T-helper 9 cell (primary cell): ENCODE measurements around the gene EFHB.
A peak's percentile ranks its signal among the peaks of the same experiment; 100 is the strongest.
"Not testable (repeated sequence)": the region's sequence is repeated elsewhere in the genome, so short reads cannot be mapped to it uniquely, and the experiment has no call there.

Source experiments
- DNase-seq: peaks from one replicate; pipeline ENCODE4 v3.0.0-alpha.2; 2020
- total RNA-seq, 2 donors: gene quantifications; one replicate each; lab custom pipeline; 2026; lab: John Stamatoyannopoulos, UW

Gene EFHB, protein sequence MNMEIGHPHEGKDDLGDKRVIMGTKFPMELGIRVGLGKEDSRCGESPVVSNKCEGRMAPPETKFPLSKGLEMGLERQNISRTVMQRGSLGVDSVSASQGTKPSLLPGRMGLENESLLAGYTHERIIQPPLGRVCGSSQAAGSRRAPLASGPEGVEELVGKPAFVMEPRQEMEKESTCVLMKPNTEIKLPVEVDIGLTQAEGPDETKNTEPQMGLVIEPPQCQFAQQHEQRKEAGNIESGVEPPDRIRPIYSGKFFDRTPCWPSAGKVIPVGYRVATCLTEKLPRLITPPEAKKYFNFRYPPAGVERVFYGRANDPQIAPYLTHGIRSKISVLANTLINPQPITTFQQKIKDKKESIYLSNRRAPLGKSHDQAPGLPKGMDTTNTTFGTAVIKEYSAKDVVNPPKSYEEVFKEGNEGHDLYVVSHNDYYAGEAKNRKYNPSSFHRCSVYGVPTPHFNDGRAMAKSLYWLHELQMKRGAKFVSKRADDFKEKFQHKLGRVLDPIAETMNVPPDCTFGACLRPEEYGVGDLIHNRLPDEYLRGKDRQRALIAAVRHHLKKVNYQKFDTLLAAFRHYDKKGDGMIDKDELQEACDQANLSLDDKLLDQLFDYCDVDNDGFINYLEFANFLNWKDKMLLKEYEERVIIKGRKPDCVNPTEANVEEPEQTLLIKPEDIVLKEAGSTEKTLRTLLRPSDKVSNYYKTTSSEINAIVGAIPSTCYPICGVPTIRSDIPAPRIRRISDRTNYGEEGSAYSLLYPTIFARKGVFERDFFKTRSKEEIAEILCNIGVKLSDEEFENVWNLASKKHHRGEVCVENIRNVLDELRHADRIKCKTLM
- total RNA-seq = 0.24 to 0.35 reads per million in 2 donors

DNA sequence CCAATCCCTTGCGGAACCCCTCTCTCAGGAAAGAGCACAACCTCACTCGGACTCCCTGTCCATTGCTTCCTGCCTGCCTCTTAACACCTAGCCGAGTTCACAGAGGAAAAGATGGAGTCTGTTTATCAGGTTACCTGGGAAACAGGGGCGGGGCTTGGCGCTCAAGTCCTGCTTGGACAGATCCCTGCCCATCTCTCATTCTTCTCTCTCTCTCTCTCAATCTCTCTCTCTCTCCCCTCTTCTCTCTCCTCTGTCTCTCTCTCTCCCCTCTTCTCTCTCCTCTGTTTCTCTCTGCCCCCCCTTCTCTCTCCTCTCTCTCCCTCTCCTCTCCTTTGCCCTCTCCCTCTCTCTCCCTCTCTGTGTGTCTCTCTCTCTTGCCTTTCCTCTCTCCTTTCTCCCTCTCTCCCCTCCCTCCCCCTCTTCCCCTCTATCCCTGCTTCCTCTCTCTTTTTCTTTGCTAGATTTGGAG, at the start of gene EFHB:
Gene EFHB, minus strand, starts transcription at position 120 of the 469 bp plus-strand sequence. CDS start 199 bp downstream, outside the sequence.
- no peak for DNase-seq

DNA sequence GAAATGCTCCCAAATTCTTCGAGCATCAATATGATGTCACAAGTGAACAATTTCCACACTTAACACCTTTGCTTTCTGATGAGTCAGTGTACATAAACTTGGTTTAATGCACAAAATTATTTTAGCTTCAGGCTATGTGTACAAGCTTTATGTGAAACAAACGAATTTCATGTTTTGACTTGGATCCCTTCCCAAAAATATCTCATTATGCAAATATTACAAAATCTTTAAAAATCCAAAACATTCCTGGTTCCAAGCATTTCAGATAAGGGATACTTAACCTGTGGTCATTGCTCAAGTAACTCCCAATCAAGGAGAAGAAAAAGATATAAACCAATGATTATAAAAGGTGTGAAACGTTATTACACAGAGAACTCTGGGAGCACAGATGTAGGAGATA, 38.0 kb upstream of the EFHB start:
- no peak for DNase-seq

DNA sequence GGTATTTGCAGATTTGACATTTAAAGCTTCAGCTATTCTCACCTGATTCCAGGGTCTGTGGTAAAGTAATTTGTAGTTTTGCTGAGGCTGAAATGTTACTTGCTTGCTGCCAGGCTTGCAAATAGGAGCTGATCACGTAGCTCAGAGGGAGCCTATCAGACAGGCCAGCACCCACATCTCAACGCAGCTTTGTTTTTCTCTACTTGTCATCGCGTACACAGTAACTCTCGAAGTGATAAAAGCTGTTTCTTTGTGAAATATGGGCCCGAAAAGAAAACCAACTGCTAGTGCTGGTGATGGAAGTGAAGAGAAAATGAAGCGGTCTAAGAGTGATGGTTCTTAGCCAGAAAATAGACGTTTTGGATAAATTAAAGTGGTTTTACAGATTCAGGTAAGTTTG, 36.3 kb upstream of the EFHB start:
- DNase-seq = no peak

DNA sequence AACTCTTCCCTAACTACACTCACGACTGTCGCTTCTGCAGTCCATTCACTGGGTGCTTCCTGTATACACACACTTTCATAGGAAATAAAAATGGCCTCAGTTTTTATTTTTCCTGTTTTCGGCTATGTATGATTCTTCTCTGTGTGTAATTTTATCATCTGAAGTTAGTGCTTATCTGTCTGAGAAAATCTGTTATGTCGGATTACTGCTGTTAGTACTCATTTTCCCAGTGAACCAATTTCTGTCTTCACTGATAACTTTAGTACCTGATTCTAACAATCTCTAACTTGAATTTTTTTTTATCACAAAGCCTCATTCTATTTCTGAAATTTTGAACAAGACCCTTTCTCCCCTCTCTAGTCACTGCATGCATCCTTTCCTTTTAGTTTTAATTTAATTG, 33.8 kb upstream of the EFHB start:
- no peak for DNase-seq

DNA sequence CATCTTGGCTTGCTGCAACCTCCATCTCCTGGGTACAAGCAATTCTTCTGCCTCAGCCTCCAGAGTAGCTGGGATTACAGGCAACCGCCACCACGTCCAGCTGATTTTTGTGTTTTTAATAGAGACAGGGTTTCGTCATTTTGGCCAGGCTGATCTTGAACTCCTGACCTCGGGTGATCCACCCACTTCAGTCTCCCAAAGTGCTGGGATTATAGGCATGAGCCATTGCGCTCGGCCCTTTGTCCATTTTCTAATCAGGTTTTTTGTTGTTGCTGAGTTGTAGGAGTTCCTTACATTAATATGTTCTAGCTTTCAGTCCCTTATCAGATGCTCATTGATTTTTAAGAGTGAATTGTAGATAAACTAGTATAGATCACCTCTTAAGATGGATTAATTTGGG, 33.2 kb upstream of the EFHB start:
- DNase-seq = no peak

DNA sequence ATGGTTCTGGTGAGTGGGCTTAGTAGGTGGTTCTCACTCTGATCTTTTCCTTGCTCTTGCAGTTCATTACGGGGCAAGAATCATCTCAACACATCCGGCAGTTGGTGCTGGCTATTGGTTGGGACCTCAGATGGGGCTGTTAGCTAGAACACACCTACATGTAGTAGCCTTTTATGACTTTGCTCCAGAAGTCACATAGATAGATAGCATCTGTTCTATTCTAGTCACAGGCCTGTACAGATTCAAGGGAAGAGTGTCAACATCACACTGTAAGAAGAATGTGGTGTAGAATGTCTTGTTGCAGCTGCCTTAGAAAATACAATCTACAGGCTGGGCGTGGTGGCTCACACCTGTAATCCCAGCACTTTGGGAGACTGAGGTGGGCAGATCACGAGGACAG, 27.9 kb upstream of the EFHB start:
- DNase-seq = no peak

DNA sequence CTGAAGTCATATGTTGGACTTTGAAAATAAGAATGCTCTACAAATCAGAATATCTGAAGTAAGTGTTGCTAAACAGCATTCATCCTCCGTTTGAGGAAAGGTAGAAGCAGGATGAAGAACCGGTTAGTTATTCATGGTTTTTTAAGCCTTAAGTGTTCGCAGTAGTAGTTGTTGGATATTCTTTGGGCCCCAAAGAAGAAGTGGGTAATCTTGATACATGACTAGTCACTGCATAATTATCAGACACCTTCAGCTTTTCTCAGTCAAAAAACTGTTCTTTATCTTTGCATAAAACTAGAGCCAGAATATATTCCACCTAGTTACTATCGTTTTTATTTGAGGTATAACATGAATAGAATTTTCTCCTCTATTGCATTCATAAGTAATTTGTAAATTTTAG, 26.7 kb upstream of the EFHB start:
- no peak for DNase-seq

DNA sequence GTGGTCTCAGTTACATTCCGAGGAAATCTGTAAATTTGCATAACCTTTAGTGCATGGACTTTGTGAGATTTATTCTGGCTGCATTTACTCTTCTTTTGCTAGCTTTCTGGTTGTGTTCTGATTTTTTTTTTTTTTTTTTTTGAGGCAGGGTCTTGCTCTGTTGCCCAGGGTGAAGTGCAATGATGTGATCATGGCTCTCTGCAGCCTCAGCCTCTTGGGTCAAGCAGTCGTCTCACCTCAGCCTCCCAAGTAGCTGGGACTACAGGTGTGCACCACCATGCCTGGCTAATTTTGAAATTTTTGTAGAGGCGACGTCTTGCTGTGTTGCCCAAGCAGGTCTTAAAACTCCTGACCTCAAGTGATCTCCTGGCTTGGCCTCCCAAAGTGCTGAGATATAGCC, 25.5 kb upstream of the EFHB start:
- DNase-seq = no peak

DNA sequence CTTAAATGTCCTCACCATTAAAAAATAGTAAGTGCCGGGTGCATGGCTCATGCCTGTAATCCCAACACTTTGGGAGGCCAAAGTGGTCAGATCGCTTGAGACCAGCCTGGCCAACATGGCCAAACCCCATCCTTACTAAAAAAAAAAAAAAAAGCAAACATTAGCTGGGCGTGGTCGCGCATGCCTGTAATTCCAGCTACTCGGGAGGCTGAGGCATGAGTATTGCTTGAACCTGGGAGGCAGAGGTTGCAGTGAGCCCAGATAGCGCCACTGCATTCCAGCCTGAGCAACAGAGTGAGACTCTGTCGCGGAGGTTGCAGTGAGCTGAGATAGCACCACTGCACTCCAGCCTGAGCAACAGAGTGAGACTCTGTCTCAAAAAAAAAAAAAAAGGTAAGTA, 23.3 kb upstream of the EFHB start:
- not testable (repeated sequence) for DNase-seq

DNA sequence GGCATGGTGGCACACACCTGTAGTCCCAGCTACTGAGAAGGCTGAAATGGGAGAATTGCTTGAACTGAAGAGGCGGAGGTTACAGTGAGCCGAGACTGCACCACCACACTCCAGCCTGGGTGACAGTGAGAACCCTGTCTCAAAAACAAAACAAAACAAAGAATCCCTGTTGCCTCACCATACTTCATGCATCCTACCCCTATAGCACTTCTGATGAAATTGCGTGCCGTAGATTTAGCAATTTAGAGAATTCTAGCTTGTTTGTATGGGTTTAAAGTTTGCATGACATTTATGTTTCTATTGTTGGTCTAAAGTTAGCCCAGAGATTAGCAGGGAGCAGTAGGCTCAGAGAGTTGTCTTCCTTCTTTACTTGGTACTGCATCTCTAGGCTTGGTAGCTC, 20.7 kb upstream of the EFHB start:
- no peak for DNase-seq

DNA sequence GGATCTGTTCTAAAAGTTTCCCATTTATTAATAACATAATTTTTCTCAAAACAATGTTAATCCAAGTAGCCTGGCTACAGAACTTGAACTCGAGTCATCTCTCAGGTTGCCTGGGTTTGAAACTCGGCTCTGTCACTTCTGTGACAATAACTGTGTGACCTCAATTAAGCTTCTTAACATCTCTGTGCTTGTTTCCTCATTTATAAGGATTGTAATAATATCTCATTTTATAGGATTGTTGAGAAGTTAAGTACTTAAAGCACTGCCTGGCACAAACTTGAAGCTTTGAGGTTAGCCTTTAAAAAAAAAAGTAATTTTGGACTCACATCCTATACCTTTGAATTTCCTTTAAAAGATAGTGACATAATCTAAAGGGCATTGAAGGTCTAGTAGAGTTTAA, 16.3 kb upstream of the EFHB start:
- DNase-seq = no peak

DNA sequence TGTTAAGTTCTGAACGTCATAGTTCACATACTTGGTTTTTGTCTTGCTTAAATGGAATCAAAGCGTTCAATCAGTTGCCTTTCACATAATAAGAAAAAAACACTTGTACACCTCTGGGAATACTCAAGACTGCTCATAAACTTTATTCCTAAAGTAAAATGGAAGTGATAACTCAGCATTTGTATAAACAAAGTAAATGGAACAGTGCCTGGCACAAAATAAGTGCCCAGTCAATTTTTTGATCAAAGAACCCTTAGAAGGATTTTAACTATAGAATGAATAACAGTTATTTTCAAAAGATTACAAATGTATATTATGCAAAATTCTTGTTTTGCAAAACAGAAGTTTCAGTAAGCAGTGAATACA, 14.2 kb upstream of the EFHB start:
- DNase-seq = no peak

DNA sequence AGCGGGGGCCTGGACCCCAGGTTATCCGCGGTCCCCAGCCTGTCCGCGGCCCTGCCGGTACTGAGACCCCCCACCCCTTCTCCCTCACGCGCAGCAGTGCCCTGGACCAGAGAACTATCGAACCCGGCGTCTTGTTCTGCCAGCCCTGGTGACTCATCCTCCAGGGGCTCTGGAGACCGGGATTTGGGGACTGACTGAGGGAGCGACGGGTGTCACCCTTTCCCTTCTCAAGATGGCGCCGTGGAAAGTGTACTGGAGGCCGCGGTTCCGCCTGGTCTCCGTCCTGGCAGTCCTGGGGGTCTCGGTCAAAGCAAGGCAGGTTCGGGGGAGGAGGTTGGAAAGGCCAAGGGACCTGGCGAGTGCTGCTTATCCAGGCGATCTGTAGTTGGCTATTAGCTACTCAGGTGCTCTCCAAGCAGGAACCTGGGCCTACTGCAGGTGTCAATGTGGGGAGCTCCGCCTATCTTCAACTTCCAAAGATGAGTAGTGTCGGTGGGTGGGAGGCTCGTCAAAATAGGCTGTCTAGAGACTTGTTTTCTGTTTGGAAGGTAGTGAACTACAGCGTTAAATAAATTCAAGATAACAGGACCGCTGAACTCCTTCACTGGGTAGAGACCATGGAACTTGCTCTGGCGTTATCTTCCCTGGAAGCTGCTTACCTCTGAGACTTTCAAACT, 13.7 kb upstream of the EFHB start:
- DNase-seq = peak; percentile 29

DNA sequence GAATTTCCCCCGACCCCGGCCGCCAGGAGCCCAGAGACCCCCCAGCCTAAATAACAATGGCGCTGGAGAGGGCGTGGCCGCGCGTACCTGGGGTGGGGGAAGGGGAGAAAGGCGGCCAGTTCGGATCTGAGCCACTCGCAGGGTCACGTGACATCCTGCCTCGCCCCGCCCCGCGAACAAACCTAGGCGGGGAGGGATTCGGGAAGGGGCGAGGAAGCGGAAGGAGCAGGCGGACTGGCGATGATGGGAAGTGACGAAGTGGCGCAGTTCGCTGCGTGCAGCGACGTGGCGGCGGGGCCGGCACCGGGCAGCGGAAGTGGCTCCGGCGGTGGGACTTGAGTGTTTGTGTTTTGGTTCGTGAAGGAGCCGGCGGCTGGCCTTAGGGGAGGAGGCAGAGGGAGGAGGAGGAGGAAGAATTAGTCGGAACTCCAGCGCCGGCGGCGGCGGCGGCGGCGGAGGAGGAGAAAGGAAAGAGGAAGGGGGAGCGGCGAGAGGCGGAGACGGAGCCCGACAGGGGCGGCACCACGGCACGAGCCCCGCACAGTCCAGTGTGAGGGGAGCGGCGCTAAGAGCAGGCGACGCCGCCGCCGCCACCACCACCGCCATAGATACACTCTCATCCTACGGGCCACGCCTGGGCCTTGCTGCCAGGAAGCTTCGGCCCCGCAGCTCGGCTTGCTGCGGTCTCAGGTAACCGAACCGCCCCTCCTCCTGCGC, 13.0 kb upstream of the EFHB start, which contains the start of gene RAB5A:
Gene RAB5A, plus strand, starts transcription at position 266 of the 717 bp plus-strand sequence. CDS start 3,802 bp downstream, outside the sequence.
- DNase-seq = peak; percentile 92

DNA sequence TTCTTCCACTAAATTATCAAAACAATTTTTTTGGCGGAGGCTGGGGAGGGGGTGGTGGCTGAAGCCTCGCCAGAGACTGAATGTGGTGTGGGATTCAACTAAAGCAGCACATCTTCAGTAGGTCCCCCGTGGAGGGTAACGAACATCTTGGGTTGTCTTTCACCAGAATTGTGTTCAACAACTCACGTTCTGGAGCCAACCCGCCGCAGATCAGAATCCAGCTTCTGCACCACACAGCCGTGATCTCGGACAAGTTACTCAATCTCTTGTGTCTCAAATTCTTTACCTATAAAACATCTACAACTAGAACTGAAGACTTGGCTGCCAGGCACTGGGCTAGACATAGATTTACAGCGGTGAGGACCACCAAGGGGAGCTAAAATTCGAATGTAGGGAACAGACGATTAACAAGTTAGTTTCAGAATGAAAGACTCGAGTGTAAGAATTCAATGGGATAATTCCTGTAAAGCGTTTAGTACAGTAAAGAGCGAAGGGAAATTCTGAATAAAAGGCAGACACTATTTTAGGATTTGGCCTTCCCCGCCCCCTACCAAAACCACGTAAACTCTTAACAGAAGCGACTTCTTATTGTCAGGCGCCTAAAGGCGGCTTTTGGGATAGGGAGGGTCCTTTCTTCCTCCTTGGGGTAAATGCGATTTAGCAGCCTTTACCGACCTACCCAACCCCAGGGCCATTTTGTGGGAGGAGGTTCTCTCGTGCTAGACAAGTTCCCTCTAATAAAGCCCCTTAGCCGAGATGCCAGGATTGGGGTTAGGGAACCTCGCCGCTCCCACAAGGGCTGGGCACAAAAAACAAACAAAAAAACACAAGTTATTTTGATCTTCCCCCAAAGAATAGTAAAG, 12.2 kb upstream of the EFHB start:
- DNase-seq = no peak

DNA sequence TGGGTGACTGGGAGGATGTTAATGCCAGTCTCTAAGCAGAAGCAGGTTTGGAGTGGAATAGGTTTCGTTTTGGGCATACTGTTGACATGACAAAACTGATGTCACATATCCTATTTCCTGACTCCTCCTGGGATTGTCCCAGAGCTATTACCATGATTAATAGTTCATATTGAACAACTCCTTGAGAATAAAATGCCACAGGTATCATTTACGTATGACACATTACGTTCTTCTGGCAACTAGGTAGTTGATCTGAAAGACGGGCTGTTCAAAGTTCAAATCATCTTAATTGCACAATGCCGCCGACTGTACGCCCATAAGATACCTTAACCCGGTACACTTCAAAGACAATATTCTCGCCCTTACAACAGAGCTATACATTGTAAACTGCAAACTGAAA, 11.5 kb upstream of the EFHB start:
- DNase-seq = no peak

DNA sequence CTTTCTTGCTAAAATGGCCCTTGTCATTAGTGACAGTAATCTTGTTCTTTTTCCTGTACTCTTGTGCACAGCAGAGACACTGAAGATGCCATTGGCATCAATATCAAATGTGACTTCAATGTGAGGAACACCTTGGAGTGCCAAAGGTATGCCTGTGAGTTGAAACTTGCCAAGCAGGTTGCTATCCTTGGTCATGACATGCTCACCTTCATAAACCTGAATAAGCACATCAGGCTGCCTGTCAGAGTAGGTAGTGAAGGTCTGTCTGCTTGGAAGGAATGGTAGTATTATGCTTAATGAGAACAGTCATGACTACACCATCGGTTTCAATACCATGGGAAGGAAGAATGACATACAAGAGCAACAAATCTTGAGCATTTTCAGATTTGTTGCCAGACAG, 6.6 kb upstream of the EFHB start:
- no peak for DNase-seq

DNA sequence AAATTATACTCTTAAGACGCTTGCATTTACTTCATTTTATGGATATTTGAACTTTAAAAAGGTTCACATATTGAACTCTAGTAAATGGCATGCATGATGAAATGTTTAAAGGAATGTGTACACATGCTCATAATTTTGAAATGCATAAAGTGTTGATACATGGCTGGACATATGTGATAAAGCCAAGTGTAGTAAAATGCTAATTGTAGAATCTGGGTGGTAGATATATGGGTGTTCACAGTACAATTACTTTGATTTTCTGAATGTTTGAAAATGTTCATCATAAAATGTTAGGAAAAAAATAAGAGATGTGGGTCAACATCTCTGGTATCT, 4.2 kb upstream of the EFHB start:
- no peak for DNase-seq

DNA sequence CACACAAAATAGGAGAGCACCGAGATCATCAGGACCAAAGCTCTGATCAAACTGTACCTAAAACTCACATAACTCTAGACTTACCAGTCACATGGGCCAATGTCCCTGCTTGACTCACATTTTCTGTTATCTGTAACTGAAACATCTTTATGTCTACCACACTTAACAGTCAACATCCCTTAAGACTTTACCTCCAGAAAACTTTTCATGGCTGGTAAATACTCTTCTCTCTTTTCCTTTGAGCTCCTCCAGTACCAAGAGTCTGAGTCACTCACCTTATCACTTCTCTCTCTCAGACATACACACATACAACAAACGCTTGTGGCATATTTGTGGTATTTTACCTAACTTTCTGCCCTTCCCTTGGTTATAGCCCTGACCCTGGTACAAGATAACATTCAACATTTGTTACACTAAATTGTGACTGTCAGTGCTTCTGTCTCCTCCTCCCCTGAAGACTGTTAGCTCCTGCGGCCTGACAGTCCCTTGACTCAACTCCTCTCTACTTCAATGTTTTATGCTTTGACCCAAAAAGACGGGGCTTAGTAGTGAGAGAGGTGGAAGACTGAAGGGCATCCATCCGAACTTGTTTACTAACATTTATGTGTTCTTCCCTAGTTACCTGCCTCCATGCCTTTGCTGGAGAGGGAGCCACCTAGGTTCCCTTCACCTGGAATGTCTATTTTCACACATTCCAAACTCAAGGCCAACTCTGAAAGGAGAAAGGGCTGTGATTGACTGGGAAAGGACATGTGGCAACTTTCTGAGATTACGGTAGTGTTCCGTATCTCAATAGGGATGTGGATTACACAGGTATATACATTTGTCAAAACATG, 3.7 kb upstream of the EFHB start:
- no peak for DNase-seq

DNA sequence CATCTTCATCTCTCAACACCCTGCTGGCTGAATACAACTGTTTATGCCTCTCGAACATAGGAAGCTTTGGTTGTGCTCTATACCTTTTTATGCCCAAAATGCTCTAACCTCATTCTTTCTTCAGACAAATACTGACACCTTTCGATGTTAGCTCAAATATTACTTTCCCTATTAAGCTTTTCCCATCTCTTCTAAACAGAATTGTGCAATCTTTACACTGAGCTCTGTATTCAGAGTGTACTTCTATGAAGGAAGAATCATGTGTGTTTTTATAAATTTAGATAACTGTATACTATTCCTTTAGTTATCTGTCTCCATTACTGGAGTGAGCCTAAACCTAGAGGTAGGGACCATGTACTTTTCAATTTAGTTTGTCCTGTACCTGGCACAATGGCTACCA, 1.6 kb downstream of the EFHB start:
- no peak for DNase-seq

DNA sequence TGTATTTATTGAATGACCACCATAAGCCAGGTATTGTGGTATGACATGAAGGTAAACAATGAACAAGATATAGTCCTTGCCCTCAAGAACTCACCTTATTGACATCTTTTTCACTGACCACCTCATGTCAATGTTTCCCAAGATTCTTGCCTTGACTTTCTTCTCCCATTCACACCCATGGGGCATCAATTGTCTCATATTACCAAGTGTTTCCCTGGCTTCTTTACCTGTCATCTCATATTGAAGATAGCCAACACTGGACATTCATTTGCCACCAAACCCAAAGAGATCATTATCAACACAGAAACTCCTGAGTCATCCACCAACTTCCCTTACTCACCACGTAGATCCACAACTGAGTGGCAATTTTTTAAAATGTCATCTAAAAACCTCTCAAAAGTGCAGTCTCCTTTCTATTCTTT, 2.2 kb downstream of the EFHB start:
- DNase-seq = no peak
